GM21367 (cell line): ENCODE data around the gene ADK.
"Not testable (repeated sequence)": the region's sequence is repeated elsewhere in the genome, so short reads cannot be mapped to it uniquely, and the experiment has no call there.

Experiments
- ATAC-seq: cut with Tn5 transposase; IDR thresholded peaks from one replicate; pipeline ENCODE4 v1.9.1; 2021; ENCODE audit not compliant: unreplicated experiment

ADK gene

DNA sequence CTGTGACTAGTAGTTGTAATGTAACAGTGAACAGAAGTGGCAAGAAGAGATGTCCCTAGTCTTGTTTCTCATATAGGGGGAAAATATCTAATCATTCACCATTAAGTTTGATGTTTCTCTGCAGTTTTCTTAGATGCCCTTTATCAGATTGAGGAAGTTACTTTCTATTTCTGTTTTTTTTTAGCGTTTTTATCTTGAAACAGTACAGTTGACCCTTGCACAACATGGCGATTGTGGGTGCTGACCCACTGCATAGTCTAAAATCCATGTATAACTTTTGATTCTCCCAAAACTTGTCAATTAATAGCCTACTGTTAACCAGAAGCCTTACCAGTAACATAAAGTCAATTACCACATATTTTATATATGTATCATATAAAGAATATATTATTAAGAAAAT, 192.0 kb downstream of the ADK start:
- no peak for ATAC-seq

DNA sequence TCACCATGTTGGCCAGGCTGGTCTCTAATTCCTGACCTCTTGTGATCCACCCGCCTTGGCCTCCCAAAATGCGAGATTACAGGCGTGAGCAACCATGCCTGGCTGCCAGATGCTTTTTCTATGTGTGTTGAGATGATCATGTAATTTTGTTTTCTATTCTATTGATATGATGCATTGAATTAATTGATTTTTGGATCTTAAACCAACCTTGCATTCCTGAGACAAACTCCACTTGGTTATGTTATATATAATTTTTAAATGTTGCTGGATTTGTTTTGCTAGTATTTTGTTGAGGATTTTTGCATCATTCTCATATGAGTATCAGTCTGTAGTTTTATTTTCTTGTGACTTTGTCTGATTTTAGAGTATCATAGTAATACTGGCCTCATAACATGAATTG, 192.8 kb downstream of the ADK start:
- ATAC-seq: no peak

DNA sequence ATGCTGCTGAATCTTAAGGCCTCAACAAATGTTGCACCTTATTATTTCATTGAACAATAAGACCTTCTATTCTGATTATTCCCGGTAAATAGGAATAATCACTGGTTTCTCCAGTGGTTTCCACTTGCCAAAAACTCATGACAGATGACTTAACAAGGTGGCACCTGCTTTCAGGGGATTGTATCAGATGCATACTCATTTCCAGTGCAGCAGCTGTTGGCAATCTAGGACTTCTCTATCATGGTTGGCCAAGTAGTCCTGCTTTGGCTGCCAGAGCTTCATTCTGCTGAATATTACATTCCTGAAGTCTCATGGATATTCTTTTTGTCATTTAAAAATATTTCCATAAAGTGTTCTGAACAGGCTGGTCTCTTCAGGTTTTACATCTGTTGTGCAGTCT, 193.3 kb downstream of the ADK start:
- ATAC-seq: no peak

DNA sequence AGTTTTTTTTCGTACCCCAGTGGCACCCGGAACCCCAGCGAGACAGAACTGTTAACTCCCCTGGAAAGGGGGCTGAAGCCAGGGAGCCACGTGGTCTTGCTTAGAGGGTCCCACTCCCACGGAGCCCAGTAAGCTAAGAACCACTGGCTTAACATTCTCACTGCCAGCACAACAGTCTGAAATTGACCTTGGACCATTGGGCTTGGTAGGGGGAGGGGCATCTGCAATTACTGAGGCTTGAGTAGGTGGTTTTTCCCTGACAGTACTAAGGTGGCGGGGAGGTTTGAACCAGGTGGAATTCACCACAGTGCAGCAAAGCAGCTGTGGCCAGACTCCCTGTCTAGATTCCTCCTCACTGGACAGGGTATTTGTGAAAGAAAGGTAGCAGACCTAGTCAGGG, 196.5 kb downstream of the ADK start:
- no peak for ATAC-seq

DNA sequence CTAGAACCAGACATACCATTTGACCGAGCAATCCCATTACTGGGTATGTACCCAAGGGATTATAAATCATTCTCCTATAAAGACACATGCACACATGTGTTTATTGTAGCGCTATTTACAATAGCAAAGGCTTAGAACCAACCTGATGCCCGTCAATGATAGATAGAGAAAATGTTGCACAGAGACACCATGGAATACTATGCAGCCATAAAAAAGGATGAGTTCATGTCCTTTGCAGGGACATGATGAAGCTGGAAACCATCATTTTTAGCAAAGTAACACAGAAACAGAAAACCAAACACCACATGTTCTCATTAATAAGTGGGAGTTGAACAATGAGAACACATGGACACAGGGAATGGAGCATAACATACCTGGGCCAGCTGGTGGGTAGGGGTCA, 202.0 kb downstream of the ADK start:
- not testable (repeated sequence) for ATAC-seq

DNA sequence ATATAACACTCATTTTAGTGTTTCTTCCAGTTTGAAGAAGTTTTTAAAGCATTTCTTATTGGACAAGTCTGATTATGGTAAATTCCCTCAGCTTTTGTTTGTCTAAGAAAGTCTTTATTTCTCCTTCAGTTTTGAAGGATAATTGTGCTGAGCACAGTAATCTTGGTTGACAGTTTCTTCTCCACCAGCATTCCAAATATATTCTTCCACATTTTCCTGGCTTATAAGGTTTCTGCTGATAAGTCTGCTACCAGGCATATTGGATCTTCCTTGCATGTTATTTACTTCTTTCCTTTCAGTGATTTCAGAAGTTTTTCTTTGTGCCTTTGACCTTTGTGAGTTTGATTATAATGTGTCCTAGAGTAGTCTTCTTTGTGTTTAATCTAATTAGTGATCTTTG, 210.7 kb downstream of the ADK start:
- ATAC-seq: no peak

DNA sequence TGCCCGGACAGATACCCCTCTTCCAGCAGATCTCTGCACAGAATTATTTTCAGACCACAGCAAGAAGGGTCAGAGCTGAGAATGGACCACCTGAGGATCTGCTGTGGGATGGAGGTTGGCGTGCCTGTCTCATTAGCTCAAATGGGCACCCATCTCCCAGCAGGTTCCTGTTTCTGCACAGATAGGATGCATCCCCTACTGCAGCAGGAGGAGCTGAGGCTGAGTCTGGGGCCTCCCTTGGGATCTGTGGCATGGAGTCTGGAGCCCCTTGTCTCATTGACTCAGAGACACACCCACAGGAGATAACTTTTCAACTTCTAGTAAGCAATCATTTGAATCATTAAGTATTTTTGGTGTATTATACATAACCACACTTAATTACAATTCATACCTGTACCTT, 212.7 kb downstream of the ADK start:
- ATAC-seq: no peak

DNA sequence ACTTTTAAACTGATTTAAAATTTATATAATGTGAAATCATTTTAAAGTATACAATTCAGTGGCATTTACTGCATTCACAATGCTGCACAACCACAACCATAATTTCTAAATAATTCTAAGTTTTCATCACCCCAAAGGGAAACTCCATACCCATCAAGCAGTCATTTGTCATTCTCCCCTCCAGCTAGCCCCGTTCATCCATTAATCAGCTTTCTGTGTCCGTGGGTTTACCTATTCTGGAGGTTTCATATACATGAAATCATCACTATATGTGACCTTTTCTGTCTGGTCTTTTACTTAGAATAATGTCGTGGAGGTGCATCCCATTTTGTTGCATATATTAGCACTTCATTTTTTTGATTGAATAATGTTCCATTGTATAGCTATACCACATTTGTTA, 214.1 kb downstream of the ADK start:
- no peak for ATAC-seq

DNA sequence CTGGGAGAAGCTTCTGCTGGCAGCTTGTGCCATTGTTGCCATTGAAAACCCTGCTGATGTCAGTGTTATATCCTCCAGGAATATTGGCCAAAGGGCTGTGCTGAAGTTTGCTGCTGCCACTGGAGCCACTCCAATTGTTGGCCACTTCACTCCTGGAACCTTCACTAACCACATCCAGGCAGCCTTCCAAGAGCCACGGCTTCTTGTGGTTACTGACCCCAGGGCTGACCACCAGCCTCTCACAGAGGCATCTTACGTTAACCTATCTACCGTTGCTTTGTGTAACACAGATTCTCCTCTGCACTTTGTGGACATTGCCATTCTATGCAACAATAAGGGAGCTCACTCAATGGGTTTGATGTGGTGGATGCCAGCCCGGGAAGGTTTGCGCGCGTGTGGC, 220.7 kb downstream of the ADK start:
- ATAC-seq: no peak

DNA sequence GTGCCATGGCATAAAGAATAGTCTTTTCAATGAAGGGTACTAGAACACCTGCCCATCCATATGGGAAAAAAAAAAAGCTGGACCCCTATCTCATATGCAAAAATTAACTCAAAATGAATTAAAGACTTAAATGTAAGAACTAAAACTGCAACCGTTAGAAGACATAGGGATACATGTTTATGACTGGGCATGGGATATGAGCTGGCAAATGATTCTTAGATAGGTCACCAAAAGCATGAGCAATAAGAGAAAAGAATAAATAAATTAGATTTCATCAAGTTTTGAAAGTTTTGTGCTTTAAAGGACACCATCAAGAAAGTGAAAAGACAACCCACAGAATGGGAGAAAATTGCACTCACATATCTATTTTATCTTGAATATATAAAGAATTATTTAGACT, 222.0 kb downstream of the ADK start:
- ATAC-seq: no peak

DNA sequence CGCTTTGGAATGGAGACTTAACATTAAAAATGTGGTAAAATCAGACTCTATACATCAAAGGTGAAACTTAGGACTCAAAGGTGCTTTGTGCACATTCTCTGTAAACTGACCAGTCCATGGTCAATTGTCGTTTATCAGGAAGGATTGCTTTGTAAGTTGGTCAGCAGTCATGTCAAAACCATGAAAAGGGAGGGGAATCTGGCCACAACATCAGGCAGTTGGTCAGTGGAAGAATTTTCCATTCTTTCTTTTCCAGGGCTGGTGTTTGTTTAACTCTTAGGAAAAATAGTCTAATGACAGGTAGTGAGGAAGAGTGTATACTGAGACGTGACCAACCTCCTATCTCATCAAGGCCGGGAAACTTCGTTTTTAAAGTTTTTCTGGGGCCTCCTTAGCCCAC, 226.5 kb downstream of the ADK start:
- ATAC-seq: no peak

DNA sequence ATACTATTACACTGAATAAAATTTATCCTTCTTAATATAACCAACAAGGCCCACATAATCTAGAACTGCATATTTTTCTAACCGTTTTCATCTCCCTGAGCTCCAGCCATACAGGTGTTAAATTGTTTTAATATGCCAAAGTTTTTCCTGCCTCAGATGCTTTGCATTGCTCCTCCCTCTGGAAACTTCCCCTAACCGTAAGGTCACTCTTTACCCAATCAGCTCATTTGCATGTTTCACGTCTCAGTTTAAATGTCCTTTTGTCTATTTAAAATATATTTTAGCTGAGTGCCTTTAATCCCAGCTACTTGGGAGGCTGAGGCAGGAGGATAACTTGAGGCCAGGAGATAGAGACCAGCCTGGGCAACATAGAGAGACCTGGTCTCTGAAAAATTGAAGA, 228.5 kb downstream of the ADK start:
- no peak for ATAC-seq

DNA sequence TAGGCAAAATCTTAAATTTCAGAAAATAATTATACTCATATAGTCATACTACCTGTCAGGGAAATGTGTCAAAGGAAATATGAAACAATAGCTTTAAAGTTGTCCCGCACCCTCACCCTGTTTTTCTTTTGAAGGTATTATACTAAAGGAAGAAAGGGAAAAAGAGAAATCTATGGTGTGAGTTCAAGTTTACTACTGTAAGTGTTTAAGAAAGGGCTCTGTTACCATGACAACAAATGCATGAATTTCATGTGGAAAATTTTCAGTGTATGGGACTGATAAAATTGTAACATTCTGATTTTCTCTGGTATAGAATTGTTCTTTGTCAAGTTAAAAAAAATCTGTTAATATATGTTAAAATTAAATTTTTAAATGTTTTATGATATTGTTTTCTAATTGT, 229.8 kb downstream of the ADK start:
- no peak for ATAC-seq

DNA sequence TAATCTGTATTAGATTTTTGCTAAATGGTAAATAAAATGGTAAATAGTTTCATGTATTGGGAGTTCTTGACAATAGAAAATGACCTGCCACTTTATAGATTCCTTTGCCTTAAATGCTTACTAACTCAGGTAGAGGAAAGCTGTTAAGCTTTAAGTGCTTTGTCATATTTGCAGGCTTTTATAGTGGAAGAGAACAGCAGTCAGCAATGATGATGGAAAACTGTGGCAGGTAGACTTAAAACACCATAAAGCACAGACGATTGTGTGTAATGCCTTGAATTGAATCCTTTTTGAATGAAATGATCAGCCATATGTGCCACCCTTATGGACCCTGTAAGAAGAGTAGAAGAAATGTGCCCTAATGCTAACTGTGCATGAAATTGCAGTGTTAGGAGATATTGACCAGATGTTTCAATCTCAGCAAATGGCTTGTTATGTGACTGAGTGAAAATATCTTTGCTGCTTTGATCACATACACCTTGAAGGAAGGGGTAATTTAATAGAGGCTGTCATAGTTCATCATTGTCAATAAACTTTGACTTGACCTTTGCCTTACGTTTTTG, 230.4 kb downstream of the ADK start:
- no peak for ATAC-seq

DNA sequence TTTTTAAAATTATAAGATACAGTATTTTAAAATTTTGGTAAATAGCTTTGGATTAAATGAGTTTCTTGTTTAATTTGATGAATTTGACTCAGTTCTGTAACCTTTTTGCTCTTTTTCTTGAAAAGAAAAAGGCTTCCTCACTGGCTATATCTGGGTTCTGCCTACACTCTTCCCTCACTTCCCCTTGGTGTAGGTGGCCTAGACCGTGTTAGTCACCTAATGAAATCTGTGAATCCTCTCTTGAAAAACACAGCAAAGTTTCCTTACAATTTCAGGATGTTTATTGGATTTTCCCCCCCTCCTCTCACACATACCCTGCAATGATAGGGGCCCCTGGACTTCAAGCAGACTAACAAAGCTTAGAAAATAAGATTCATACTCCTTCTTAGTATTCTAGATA, 231.6 kb downstream of the ADK start:
- no peak for ATAC-seq

DNA sequence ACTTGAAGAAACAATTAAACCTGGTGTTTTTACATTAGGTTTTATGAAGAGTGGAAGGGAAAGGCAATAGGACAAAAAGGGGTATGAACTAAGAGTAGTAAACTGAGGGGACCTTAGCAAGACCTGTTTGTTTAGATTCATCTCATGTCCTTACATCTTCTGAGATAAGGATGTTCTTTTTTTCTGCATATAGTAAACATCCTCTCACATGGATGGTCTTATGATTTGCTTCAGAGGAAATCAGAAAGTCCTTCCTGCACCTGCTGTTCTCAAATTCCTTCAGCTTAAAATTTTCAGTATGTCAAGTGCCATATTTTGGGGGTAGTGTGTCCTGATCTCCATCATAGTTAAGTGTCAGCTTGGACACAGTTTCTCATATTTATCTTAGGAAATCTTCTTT, 232.6 kb downstream of the ADK start:
- no peak for ATAC-seq

DNA sequence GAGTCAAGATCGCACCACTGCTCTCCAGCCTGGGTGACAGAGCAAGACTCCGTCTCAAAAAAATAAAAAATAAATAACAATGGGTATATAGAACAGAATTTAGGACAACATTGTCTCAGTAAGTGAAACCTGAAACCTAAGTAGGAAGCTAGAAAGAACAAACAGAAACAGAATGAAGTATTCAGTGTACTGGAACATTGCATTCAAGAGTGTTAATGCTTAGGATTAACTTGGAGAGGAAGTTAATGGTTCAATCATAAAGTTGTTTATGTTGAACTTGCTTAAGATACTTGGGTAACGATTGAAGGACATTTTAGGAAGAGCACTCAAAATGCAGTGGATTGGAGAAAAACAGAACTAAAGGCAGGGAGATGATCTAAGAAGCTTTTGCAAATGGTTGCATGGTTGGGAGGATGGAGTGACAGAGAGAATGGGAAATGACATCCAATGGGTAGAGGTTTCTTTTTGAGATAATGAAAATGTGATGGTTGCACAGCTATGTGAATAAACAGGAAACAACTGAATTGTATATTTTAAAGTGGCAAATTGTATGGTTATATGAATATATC, 233.7 kb downstream of the ADK start:
- ATAC-seq: no peak

DNA sequence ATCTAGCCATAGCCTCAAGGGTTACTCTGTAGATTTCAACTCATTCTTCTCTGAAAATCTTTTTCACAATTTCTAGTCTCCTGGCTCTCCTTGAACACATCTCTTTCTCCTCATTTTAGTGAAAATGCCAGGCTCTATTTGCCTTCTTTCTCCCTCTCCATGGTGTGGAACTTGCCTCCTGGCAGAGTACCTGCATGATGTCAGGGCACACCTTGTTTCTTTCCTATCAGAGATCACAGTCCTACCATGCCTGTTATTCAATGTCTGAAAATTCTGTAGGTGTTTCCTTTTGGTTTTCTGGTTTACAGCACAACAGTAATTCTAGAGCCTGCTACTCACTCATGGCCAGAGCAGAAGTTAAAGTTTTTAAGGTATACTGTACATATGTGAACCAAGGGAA, 237.8 kb downstream of the ADK start:
- ATAC-seq: no peak

DNA sequence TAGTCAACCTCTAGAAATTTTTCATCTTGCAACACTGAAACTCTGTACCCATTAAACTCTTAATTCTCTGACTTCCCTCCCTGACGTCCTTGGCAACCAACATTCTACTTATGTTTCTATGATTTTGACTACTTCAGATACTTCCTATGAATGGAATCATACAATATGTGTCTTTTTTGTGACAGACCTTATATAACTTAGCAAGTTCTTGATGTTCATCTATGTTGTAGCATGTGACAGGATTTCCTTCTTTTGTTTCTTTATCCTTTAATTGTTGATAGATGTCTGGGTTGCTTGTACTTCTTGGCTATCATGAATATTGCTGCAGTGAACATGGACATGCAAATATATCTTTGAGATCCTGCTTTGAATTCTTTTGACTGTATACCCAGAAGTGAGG, 240.8 kb downstream of the ADK start:
- no peak for ATAC-seq

DNA sequence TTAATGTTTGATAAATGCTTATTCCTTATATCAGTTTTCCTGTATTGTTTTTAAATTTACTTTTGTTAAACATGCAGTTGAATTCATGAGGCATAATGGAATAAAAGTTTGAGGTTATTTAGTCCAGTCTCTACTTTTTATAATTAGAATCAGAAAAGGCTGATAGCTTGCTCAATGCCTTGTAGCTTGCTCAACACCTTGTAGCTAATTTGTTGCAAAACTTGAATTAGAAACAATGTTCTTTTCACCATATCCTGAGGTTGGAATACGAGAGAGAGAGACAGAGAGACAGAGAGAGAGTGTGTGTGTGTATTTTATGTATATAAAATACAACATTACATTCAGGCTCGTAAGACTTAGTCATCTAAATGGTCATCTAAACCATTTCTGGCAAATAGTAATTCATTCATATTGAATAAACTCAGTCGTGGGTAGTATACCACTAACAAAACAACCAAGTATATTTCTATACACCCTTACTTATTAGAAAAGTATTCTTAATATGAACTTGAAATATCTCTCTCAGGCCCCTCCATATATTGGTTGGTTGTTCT, 243.5 kb downstream of the ADK start:
- no peak for ATAC-seq

DNA sequence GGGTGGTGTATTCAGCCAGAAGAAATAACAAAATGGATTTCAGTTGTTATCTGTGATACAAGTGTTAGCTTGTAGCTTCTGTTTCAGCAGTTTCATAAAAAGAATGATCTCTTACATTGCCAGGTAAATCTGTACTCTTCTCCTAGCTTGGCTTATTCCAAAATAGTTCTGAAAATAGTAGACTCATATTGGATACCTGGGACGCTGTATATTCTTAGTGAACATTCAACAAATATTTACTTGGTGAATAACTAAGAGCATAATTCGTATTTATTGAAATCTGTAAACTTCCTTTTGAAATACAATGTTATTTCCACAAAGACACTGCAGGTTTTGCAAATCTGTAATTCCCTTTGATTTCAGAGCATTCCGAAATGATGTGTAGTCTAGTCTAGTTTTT, 249.2 kb downstream of the ADK start:
- ATAC-seq: no peak

DNA sequence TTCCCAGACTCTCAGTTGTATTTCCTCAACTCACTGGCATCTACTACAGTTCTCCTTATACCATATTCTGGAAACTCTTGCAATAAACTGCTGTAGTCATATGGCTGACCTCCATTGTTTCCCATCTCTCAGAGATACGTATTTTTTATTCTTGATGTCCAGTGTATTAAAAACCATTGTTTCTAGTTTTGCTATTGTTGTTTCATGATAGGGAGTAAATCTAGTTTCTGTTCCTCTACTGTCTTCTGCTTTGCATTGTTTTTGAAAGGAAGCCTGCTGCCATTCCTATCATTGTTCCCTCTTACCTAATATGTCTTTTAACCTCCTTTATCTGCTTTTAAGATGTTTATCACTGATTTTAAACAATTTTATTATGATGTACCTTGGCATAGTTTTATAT, 255.0 kb downstream of the ADK start:
- ATAC-seq: no peak

DNA sequence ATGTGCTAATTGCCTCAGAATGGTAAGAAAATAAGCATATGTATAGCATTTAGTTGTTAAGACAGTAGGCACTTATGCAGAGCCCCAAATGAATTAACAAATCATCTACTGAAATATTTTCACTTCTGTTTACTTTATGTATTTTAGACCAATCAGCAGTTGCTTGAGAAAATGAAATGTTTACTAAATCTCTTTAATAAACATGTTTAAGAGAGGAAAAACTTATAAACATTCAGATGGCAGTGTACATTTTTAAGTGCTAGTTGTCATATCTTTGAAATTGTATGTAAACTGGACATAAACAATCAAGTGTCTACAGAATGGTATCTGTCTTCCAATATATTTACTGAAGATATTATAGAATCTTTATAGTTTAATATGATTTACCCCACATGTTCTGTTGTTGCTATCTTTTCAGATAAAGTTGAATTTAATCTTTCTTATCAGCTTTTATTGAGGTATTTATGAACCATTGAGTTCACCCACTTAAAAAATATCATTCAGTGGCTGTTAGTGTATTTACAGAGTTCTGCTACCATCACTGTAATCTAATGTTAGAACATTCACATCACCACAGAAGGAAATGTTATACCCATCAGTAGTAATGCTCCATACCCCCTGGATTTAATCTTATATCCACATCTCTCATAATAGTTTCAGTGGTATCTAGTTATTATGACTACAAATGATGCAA, 264.3 kb downstream of the ADK start:
- no peak for ATAC-seq
